ENCODE data around the gene CA9. TPM values are rescaled to one million over a fixed set of nuclear protein-coding genes. Genes with fewer than 3 reads are reported as not detected.
A peak's percentile ranks its signal among the peaks of the same experiment; 100 is the strongest.

Gene CA9
- total RNA-seq, 1 experiment from 2014 or later = 67.0 TPM

DNA sequence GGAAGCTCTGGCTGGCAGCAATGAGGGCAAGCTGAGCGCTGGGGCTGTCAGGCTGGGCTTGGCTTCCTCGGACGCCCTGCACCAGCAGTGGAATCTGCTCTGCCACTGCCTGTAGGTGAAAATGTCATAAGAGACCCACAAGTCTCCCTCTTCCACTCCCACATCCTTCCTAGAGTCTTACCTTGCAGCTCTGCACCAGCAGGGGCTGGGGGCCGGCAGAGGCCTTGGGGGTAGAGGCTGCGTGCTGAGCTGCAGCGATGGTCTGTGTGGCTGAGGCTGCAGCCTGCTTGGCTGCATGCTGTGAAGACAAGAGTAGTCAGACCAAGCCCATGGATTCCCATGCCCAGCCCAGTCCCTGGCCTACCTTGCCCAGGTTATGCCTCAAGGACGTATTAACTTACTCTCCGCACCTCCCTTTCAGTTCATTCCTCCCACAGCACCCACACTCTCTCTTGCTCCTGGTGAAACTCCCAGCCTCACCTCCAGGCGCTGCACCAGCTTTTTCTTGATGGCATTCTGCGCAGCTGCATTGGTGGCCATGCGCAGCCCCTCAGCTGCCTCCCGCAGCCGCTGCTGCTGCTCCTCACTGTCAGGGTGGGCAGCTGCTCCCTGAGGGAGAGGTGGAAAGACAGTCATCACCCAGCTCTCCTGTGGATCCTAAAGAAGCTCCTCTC is 41.0 kb downstream of the CA9 start:
- no peak for DNase-seq (ENCODE audit: low read depth)

DNA sequence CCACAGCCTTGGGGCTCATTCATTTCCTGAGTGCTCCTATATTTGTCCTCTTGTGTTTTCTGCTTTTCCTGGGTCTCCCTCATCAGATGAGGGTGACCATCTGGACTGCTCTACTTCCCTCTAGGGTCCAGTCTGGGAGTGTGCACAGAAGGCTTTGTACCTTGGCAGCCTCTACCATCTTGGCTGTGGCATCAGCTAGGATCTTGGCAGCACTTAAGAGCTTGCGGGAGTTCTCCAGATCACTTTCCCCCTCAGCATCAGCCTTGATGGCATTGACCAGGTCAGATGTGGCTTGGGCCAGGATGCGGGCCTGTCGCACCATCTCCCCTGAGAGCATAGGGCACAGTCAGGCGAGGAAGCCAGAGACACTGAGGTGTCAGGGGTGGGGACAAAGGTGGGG is 42.5 kb downstream of the CA9 start:
- peak; percentile 60 for DNase-seq (ENCODE audit: low read depth)

DNA sequence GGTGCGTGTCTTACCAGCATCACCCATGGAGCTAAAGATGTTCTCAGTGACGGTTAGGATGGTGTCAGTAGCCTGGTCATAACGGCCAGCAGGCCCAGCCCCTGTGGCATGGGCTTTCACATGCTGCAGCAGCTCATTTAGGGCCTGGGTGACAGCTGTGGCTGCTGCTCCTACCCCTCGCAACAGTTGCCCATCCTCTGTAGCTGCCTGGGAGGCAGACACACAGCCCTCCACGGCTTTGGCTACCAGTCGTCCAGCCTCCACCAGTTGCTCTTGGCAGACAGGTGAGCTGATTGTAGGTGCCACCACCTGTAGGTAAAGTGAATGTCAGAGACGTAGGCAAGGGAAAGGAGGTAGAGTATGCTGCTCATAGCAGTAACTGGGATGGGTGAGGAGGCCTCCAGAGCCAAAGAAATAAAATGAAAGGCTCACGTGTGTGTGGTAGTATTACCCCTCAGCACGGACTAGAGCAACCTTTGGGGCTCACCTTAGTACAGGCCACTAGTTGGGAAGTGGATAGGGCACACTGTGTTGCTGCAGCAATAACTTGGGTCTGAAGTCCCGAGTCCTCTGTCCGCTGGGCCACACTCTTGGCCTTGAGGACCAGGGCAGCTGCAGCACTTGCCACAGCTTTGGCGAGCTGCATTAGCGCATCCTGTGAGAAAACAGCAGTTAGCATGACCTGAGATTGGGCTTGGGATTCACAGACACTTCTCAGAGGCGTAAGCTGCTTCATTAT is 43.6 kb downstream of the CA9 start:
- no peak for DNase-seq (ENCODE audit: low read depth)

DNA sequence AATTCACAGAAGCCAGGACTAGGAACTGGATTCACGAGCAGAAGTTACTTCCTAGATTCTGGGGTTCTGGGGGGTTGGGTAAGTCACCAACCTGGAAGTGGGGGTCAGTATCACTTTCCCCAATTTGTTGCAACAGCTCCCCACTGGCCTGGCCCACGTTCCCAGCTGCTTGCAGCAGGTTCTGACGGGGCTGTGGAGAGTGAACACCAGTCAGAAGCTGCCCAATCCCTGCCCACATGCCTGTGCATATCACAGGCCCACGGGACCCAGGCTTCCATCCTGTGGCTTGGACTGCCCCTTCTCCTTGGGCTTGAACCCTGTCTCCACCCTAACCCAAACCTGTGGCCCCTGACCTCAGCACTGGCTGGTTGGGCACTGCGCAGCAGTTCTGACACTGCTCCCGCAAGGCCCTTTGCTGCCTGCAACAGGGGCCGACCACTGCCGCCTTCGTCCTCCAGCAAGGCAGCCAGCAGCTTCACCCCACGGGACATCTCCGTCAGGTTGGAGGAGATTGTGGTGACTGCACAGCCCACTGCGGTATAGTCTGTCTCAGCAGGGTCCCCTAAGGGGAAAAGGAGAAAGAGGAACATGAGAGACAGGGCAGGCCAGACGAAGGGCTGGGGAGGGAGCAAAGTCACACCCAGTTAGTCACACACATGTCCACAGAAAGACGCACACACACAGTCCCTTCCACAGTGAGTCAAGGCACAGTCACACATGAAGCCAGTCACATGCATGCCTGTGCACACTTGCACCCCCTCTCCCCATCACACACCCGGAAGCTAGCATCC is 45.2 kb downstream of the CA9 start:
- no peak for DNase-seq (ENCODE audit: low read depth)

DNA sequence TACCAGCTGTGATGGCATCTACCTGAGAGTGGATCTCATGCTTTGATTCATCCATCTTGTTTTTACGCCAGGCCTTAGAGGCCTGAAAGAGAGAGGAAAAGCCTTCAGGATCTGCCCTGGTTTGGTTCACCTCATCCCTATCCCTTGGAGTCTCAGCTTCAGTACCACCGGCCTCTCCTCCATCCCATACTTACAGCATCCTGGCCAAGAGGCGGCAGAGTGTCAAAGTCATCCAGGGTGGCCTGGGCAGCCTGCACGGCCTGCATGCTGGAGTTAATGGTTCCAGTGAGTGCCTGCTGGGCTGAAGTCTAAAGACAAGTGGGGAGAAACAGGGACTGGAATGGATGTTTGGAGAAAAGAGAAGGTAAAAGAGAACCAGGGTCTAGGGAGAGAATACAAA is 45.8 kb downstream of the CA9 start:
- no peak for DNase-seq (ENCODE audit: low read depth)

DNA sequence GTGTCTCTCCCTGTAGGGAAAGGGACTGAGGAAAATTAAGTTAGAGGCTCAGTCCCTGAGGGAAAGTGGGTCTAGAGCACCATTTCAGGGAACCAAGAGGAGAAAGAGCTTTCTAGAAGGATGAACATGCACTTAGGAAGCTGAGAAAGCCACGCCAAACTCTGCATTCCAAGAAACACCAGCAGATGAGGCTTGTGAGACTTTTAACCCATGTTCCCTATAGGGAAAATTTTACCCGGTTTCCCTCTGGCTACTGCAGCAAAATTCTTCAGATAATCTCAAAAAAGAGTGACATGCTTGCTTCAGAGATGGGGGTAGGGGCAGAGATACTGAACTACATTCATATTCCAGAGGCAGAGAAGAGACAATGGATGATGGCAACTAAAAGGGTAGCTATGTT is 49.7 kb downstream of the CA9 start:
- DNase-seq (ENCODE audit: low read depth) = no peak

DNA sequence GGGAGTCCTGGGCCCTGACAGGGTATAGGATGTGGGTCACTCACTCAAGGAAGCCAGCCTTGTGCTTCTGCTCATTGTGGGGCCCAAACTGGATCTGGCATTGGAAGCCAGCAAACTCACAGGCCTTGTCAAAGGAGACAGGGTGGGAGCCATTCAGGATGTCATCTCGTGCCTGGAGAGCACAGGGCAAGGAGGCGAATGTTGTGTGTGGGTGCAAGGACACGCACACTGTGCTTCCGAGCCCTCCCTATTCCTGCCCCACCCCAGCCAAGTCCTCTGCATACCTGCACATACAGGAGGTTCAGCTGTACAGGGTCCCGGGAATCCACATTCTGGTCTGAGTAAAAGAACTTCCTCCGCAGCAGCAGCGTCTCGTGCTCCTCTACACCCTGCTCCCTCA is 50.2 kb downstream of the CA9 start:
- no peak for DNase-seq (ENCODE audit: low read depth)

DNA sequence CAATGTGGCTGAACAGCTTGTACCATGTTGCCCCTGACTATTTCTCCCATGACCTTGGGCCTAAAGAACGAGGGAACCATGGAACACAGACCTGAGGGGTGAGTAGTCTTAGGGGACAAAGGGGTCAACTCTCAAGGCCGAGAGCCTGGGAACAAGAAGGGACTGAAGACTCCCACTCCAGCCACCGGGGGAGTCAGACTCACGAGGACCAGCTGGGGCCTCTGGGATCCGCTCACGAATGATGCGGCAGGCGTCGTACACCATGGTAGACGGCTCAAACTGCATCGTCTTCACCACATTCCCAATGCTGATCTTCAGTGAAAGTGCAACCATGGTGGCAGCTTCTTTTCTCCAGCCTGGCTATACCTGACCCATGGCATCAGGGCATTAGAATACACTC is 51.6 kb downstream of the CA9 start:
- DNase-seq (ENCODE audit: low read depth) = no peak

DNA sequence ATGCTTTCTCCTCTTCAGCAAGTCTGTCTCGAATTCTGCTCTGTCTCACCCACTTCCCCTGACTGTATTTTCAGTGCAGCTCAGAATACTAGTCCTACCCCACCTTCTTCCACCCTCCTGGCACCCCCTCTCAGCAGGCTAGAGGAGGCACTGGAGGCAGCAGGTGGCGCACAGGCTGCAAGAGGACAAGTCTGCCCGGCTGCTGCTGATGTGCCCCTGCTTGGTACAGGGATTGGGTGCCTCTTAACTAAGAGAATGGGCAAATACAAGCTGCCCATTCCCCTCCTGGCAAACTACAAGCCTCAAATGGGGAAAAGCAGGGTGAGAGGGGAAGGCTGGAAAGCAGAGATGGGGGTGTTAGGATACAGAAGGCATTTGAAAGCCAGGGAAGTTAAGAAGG is 53.2 kb downstream of the CA9 start:
- peak; percentile 51 for DNase-seq (ENCODE audit: low read depth)

DNA sequence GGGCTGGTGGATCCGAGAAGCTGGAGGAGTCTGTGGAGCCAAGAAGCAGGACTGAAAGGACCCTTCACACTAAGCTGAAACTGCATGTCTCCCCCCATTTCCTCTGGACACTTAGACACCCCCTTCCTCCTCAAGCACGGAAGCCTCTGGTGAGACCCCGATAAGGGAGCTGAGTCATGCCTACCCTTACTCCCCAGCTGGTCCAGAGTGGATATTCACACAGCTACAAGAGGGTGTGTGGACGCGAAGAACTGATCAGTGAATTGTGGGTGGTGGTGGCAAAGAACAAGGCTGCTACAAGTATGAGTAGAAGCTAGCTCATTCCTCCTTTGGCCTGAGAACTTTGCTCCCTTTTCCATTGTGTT is 53.9 kb downstream of the CA9 start:
- DNase-seq (ENCODE audit: low read depth) = no peak

DNA sequence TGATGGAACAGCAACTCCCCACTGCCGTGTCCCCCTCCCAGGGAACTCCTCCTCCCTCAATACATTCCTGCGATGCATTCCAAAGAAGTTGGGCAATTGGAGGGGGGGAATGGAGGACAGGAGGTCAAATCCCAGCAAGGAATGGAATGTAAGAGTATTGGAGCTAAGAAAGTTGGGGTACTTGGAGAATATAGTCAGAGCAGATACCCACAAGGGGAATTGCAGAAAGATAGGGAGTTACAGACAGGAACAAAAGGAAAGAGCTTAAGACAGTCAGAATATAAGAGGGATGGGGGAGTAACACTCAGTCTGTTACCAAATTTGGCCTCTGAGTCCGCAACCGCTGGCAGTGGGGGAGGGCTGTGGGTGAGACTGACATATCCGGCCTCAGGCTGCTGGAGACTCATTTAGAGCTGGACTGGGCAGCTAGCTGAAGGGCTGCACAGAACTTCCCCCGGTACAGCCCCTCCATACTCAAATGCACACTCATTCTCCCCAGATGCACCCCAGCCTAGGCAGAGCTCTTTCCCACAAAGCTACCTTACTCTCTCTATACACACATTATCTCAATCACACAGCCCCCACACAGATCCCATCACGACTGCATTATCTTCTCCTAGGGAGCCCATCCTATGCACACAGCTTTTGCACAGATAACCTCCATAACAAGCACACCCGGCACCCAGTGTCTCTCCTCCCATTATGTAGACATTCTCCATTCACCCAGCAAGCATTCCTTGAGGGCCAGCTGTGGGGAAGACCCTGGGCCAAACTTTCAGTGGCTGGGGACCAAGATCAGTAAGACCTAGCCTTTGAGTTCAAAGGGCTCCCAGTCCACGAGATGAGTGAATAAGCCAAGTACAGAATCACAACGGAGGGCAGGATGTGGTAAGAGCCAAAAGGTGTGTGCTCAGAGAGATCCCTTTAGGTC is 54.6 kb downstream of the CA9 start:
- peak; percentile 93 for DNase-seq (ENCODE audit: low read depth)

DNA sequence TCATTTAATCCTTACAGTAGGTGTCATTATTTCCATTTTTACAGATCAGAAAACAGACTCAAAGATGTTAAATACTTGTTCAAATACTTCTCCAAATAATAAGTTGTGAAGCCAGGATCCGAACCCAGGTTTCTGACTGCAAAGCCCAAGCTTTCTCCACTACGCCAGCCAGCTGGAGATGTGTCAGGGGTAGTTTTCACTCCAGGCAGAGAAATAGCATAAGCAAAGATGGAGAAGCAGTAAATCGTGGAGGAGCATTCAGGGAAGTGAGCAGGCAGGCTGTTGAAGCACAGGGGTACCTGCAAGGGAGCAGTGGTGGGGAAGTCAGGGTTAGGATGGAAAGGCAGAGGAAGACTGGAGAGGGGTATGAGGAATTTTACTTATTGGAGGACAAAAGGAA is 55.4 kb downstream of the CA9 start:
- no peak for DNase-seq (ENCODE audit: low read depth)

DNA sequence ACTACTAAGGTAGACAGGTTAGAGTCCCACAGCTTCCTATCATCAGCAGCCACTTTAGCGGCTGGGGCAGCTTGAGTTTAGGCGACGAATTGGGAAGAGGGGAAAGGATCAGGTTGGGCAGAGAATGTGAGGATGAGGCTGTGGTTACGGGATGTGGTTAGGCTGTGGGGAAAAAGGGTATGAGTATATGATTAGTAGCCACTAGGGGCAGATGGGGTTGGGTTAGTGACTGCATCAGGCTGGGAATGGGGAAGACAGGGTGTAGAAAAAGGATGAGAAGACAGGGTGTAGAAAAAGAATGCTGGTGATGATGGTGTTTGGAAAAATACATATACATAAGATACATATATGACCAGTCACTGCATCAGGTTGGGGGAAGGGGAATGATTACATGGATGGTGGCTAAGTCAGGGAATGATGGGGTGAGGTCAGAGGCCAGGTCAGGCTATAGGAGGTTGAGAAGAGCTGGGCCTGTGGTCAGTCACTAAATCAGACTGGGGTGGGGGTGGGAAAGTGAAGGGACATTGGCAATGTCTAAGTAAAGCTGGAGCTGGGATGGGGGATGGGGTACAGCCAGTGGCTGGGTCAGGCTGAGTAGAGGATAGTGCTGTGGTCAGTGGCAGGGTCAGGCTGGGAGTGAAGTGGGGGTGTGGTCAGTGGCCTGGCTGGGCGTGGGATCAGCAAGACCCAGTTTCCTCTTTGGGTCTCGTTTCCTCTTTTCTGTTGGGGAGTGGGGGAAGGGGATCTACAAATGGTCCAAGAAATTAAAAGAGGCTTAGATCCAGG is 56.2 kb downstream of the CA9 start:
- peak; percentile 95 for DNase-seq (ENCODE audit: low read depth)

DNA sequence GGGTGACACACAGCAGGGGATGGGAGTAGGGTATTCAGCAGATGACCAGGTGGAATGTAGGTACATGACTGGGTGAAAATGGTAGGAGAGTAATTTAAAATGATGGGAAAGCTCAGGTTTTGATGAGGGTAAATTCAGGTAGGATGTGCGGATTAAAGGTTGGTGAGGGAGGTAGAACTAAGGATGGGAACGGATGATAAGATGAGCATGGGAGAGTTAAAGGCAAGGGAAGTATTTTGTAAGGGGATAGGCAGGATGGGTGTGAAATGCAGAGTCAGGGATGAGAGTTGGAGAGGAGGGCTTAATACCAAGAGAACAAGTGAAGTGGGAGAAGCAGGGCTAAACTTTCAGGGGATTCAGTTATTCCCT is 56.7 kb downstream of the CA9 start:
- DNase-seq (ENCODE audit: low read depth) = no peak

Other genes with a start within 250 kb of the CA9 start
- gene RUSC2, start 183.8 kb upstream of the CA9 start, total RNA-seq (2014; rRNA removed; shearing (Covaris generic)) = 11.5 and 24.3 TPM in 2 replicates
- gene TESK1, start 68.7 kb upstream of the CA9 start, total RNA-seq (2014; rRNA removed; shearing (Covaris generic)) = 7.1 and 11.0 TPM in 2 replicates
- 0.05 and 4.1 TPM in 2 replicates for gene CD72, start 55.5 kb upstream of the CA9 start, total RNA-seq (2014; rRNA removed; shearing (Covaris generic))
- not detected in 2 replicates for gene SIT1, start 23.0 kb upstream of the CA9 start, total RNA-seq (2014; rRNA removed; shearing (Covaris generic))
- gene RMRP, start 15.9 kb upstream of the CA9 start, total RNA-seq (2014; rRNA removed; shearing (Covaris generic)) = 4,274 and 18,093 TPM in 2 replicates
- gene CCDC107, start 15.6 kb upstream of the CA9 start, total RNA-seq (2014; rRNA removed; shearing (Covaris generic)) = 4.5 and 7.3 TPM in 2 replicates
- 3.0 and 5.7 TPM in 2 replicates for gene ARHGEF39, start 8.7 kb upstream of the CA9 start, total RNA-seq (2014; rRNA removed; shearing (Covaris generic))
- gene TPM2, start 16.0 kb downstream of the CA9 start, total RNA-seq (2014; rRNA removed; shearing (Covaris generic)) = 7.0 and 12.1 TPM in 2 replicates
- gene TLN1, start 58.3 kb downstream of the CA9 start, total RNA-seq (2014; rRNA removed; shearing (Covaris generic)) = 110 and 215 TPM in 2 replicates
- gene CREB3, start 58.7 kb downstream of the CA9 start, total RNA-seq (2014; rRNA removed; shearing (Covaris generic)) = 133 and 168 TPM in 2 replicates
- gene GBA2, start 75.3 kb downstream of the CA9 start, total RNA-seq (2014; rRNA removed; shearing (Covaris generic)) = 19.6 and 22.2 TPM in 2 replicates
- gene RGP1, start 75.4 kb downstream of the CA9 start, total RNA-seq (2014; rRNA removed; shearing (Covaris generic)) = 17.5 and 22.4 TPM in 2 replicates
- gene MSMP, start 80.3 kb downstream of the CA9 start, total RNA-seq (2014; rRNA removed; shearing (Covaris generic)) = not detected in 2 replicates
- 4.4 and 7.6 TPM in 2 replicates for gene NPR2, start 117.7 kb downstream of the CA9 start, total RNA-seq (2014; rRNA removed; shearing (Covaris generic))
- gene SPAG8, start 138.3 kb downstream of the CA9 start, total RNA-seq (2014; rRNA removed; shearing (Covaris generic)) = 0.86 and 2.3 TPM in 2 replicates
- gene HINT2, start 141.1 kb downstream of the CA9 start, total RNA-seq (2014; rRNA removed; shearing (Covaris generic)) = 53.5 and 92.9 TPM in 2 replicates
- not detected in 2 replicates for gene FAM221B, start 154.8 kb downstream of the CA9 start, total RNA-seq (2014; rRNA removed; shearing (Covaris generic))
- 1.9 and 4.2 TPM in 2 replicates for gene TMEM8B, start 155.3 kb downstream of the CA9 start, total RNA-seq (2014; rRNA removed; shearing (Covaris generic))
- not detected in 2 replicates for gene OR13J1, start 196.5 kb downstream of the CA9 start, total RNA-seq (2014; rRNA removed; shearing (Covaris generic))
- gene HRCT1, start 232.3 kb downstream of the CA9 start, total RNA-seq (2014; rRNA removed; shearing (Covaris generic)) = 1.6 and 3.1 TPM in 2 replicates
- not detected in 2 replicates for gene SPAAR, start 235.6 kb downstream of the CA9 start, total RNA-seq (2014; rRNA removed; shearing (Covaris generic))